GM19239 (cell line): ENCODE measurements around the gene KCTD8.
"Not testable (repeated sequence)": the region's sequence is repeated elsewhere in the genome, so short reads cannot be mapped to it uniquely, and the experiment has no call there.

Experiments
- DNase-seq: peaks from one replicate; pipeline ENCODE4 v3.0.0; 2011; ENCODE audit warnings: low spot score; ENCODE audit not compliant: insufficient read length
- FAIRE-seq: peaks from 2 replicates; lab custom pipeline; 2011; peaks lifted over from hg19 to GRCh38; lab: Jason Lieb, UNC

The KCTD8 gene

GRCh38 chr4:44181491-44182349 lies 266.9 kb downstream of the KCTD8 start:
- not testable (repeated sequence) for FAIRE-seq, DNase-seq

GRCh38 chr4:44167766-44168165 lies 280.8 kb downstream of the KCTD8 start:
- not testable (repeated sequence) for FAIRE-seq, DNase-seq

GRCh38 chr4:44165938-44166337 lies 282.7 kb downstream of the KCTD8 start:
- FAIRE-seq, result no peak

GRCh38 chr4:44162538-44163270 lies 285.9 kb downstream of the KCTD8 start:
- no peak for FAIRE-seq
- no peak for DNase-seq

More at GRCh38 chr4:44165938-44166337, 282.7 kb downstream of the KCTD8 start:
- DNase-seq, result no peak

- DNase-seq, result no peak
- FAIRE-seq, result no peak
Observed at GRCh38 chr4:44161756-44162155, 286.9 kb downstream of the KCTD8 start.

- no peak for DNase-seq
- FAIRE-seq, result no peak
Observed at GRCh38 chr4:44160776-44161367, 287.7 kb downstream of the KCTD8 start.

GRCh38 chr4:44159991-44160390 lies 288.6 kb downstream of the KCTD8 start:
- DNase-seq, result no peak
- FAIRE-seq, result no peak

GRCh38 chr4:44157611-44158277 lies 290.9 kb downstream of the KCTD8 start:
- no peak for FAIRE-seq
- DNase-seq, result no peak

GRCh38 chr4:44150091-44150576 lies 298.5 kb downstream of the KCTD8 start:
- DNase-seq (no peak), FAIRE-seq (no peak)

- FAIRE-seq, result no peak
Observed at GRCh38 chr4:44149282-44149681, 299.3 kb downstream of the KCTD8 start.

GRCh38 chr4:44147571-44148075 lies 301.0 kb downstream of the KCTD8 start:
- FAIRE-seq (no peak), DNase-seq (no peak)

More at GRCh38 chr4:44149282-44149681, 299.3 kb downstream of the KCTD8 start:
- DNase-seq, result no peak

GRCh38 chr4:44146516-44146915 lies 302.1 kb downstream of the KCTD8 start:
- DNase-seq (no peak), FAIRE-seq (no peak)

GRCh38 chr4:44145868-44146267 lies 302.7 kb downstream of the KCTD8 start:
- FAIRE-seq (no peak), DNase-seq (no peak)

GRCh38 chr4:44132526-44132925 lies 316.1 kb downstream of the KCTD8 start:
- FAIRE-seq, result no peak
- no peak for DNase-seq
